WTC11 (cell line): ENCODE data around the gene UGT8. TPM values are rescaled to one million over a fixed set of nuclear protein-coding genes. Genes with fewer than 3 reads are reported as not detected.

Experiments used
- ATAC-seq: fragments of 200-7000 bp; cut with Tn5 transposase; 2 replicates; pipeline ENCODE4 v1.10.0; 2021; ENCODE audit warnings: mild to moderate bottlenecking, moderate library complexity
- CTCF ChIA-PET: fragments of 300-600 bp; sonication (Branson Sonifier 250); formaldehyde crosslinking; loops from one replicate; lab custom pipeline; 2021; ENCODE audit warnings: antibody characterized with exemption; lab: Charles Lee
- POLR2A ChIA-PET: fragments of 350-600 bp; sonication (Branson Sonifier 250); formaldehyde crosslinking; loops from one replicate; lab custom pipeline; 2021; ENCODE audit warnings: antibody characterized with exemption; lab: Charles Lee
- DNase-seq: peaks from one replicate; pipeline ENCODE4 v3.0.0; 2021; ENCODE audit warnings: low spot score
- H3K27ac Mint-ChIP-seq: 2 replicates; pipeline ENCODE4 v1.8.0; 2021; ENCODE audit warnings: mixed read lengths
- H3K27me3 Mint-ChIP-seq: 2 replicates; pipeline ENCODE4 v1.8.0; 2021; ENCODE audit warnings: low read depth, mild to moderate bottlenecking, moderate library complexity, mixed read lengths
- H3K36me3 Mint-ChIP-seq: 2 replicates; pipeline ENCODE4 v1.8.0; 2021; ENCODE audit warnings: mixed read lengths
- H3K4me1 Mint-ChIP-seq: 2 replicates; pipeline ENCODE4 v1.8.0; 2022; ENCODE audit warnings: mixed read lengths
- H3K4me3 Mint-ChIP-seq: 2 replicates; pipeline ENCODE4 v1.8.0; 2021; ENCODE audit warnings: mild to moderate bottlenecking, moderate library complexity, mixed read lengths
- H3K9me3 Mint-ChIP-seq: 2 replicates; pipeline ENCODE4 v1.8.0; 2021; ENCODE audit warnings: mixed read lengths
- CBFB ChIP-seq: sonication (generic); formaldehyde crosslinking; IDR thresholded peaks from 2 replicates; pipeline ENCODE4 v1.8.1; 2022; ENCODE audit warnings: mild to moderate bottlenecking, low read depth, missing genetic modification reagents
- CDX4 ChIP-seq: fragments of 250-450 bp; sonication (Bioruptor Pico); IDR thresholded peaks from 2 replicates; pipeline ENCODE4 v1.9.0; 2021; ENCODE audit warnings: moderate library complexity, mild to moderate bottlenecking, inconsistent platforms, borderline replicate concordance
- CREM ChIP-seq: sonication (generic); formaldehyde crosslinking; IDR thresholded peaks from 2 replicates; pipeline ENCODE4 v1.8.1; 2022; ENCODE audit warnings: mild to moderate bottlenecking, missing genetic modification reagents, moderate library complexity
- E2F4 ChIP-seq: sonication (generic); formaldehyde crosslinking; IDR thresholded peaks from 2 replicates; pipeline ENCODE4 v1.8.1; 2022; ENCODE audit warnings: low read depth, mild to moderate bottlenecking, moderate library complexity, missing genetic modification reagents, borderline replicate concordance
- FOXJ3 ChIP-seq: sonication (generic); formaldehyde crosslinking; IDR thresholded peaks from 2 replicates; pipeline ENCODE4 v1.9.0; 2021; ENCODE audit warnings: missing genetic modification reagents, mild to moderate bottlenecking, borderline replicate concordance
- KAT7 ChIP-seq: sonication (generic); formaldehyde crosslinking; IDR thresholded peaks from 2 replicates; pipeline ENCODE4 v1.8.1; 2023; ENCODE audit warnings: missing genetic modification reagents, mild to moderate bottlenecking, borderline replicate concordance
- MXD4 ChIP-seq: fragments of 250-450 bp; sonication (Bioruptor Pico); IDR thresholded peaks from 2 replicates; pipeline ENCODE4 v1.8.0; 2021; ENCODE audit warnings: mild to moderate bottlenecking, moderate library complexity, borderline replicate concordance
- NFE2L1 ChIP-seq: sonication (generic); formaldehyde crosslinking; IDR thresholded peaks from 2 replicates; pipeline ENCODE4 v1.8.1; 2023; ENCODE audit warnings: missing genetic modification reagents
- NR2C2 ChIP-seq: sonication (generic); formaldehyde crosslinking; IDR thresholded peaks from 2 replicates; pipeline ENCODE4 v1.8.0; 2022; ENCODE audit warnings: mild to moderate bottlenecking, missing genetic modification reagents
- PRRX2 ChIP-seq: fragments of 250-450 bp; sonication (Bioruptor Pico); IDR thresholded peaks from 2 replicates; pipeline ENCODE4 v1.8.0; 2021; ENCODE audit warnings: mild to moderate bottlenecking
- TCF7 ChIP-seq: sonication (generic); formaldehyde crosslinking; IDR thresholded peaks from 2 replicates; pipeline ENCODE4 v1.8.0; 2022; ENCODE audit warnings: mild to moderate bottlenecking, low read depth, missing genetic modification reagents, moderate library complexity
- TEAD1 ChIP-seq: sonication (generic); formaldehyde crosslinking; IDR thresholded peaks from 2 replicates; pipeline ENCODE4 v1.8.0; 2022; ENCODE audit warnings: mild to moderate bottlenecking, missing genetic modification reagents
- TP53 ChIP-seq: sonication (generic); formaldehyde crosslinking; IDR thresholded peaks from 2 replicates; pipeline ENCODE4 v1.8.1; 2023; ENCODE audit warnings: mild to moderate bottlenecking, missing genetic modification reagents
- ZNF138 ChIP-seq: sonication (generic); formaldehyde crosslinking; conservative IDR thresholded peaks from 2 replicates; pipeline ENCODE4 v1.8.1; 2022; ENCODE audit warnings: mild to moderate bottlenecking, moderate library complexity, missing genetic modification reagents
- ZNF232 ChIP-seq: sonication (generic); formaldehyde crosslinking; IDR thresholded peaks from 2 replicates; pipeline ENCODE4 v1.8.0; 2022; ENCODE audit warnings: mild to moderate bottlenecking, missing genetic modification reagents
- ZNF423 ChIP-seq: fragments of 250-450 bp; sonication (Bioruptor Pico); IDR thresholded peaks from 2 replicates; pipeline ENCODE4 v2.1.2; 2022; ENCODE audit warnings: mild to moderate bottlenecking, moderate library complexity
- ZNF512 ChIP-seq: sonication (generic); formaldehyde crosslinking; IDR thresholded peaks from 2 replicates; pipeline ENCODE4 v1.8.1; 2022; ENCODE audit warnings: missing genetic modification reagents, borderline replicate concordance
- total RNA-seq: library from RNA; stranded (reverse); gene quantifications from 3 replicates; pipeline ENCODE4 v1.2.3, GENCODE V29; 2021
- TF ChIP-seq, protein P1 (sequence below): fragments of 250-450 bp; sonication (Bioruptor Pico); IDR thresholded peaks from 2 replicates; pipeline ENCODE4 v1.8.0; 2021; ENCODE audit warnings: mild to moderate bottlenecking
- TF ChIP-seq, protein P2 (sequence below): sonication (generic); formaldehyde crosslinking; IDR thresholded peaks from 2 replicates; pipeline ENCODE4 v1.8.1; 2023; ENCODE audit warnings: mild to moderate bottlenecking, missing genetic modification reagents, moderate library complexity
- TF ChIP-seq, protein P3 (sequence below): sonication (generic); formaldehyde crosslinking; conservative IDR thresholded peaks from 2 replicates; pipeline ENCODE4 v1.8.1; 2022; ENCODE audit warnings: mild to moderate bottlenecking, missing genetic modification reagents
- TF ChIP-seq, protein P4 (sequence below): sonication (generic); formaldehyde crosslinking; IDR thresholded peaks from 2 replicates; pipeline ENCODE4 v1.8.0; 2023; ENCODE audit warnings: missing genetic modification reagents, mild to moderate bottlenecking, borderline replicate concordance
- TF ChIP-seq, protein P5 (sequence below): sonication (generic); formaldehyde crosslinking; IDR thresholded peaks from 2 replicates; pipeline ENCODE4 v1.8.0; 2022; ENCODE audit warnings: mild to moderate bottlenecking, missing genetic modification reagents

UGT8 gene
- total RNA-seq, 1 experiment from 2014 or later, result 30.8 TPM

DNA sequence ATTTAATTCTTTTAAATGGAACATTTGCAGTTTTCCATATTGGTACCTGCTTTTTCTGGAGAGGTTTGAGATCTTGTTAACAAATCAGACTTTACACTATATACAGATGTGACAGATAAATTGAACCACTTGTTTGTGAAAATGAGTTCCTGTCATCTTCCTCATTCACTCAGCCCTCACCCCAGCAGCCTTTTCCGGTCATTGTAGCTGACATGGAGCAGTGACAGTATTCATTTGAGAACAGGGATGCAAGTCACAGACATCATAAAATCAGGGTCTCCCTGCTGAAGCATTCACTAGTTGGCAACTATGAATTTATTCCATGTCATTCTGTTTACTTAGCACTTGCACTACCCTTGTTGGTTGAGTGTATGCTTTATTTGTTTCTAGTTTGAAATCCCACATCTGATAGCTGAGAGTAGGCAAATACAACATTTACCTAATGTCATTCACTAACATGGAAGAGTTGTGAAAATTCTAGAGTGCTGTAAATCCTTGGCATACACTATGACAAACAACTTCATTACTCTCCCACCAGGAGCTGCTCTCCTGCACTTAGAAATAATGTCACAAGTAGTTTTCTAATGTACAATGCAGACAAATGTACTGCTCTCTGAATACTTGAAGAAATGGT, 78.9 kb downstream of the UGT8 start:
- ChIA-PET CTCF (no interaction called here), POLR2A (no interaction called here)
- Mint-ChIP-seq H3K27me3 (no peaks in the 10 kb centered on the region), H3K4me1 (no peaks in the 10 kb centered on the region), H3K9me3 (no peaks in the 10 kb centered on the region), H3K4me3 (no peak overlapping the region), H3K27ac (no peak overlapping the region), H3K36me3 (no peaks in the 10 kb centered on the region; the same call in 1 of the 2 replicates)
- TF ChIP-seq TCF7 (CRISPR knock-in tag), result no peak
- no peak for TF ChIP-seq PRRX2
- no peak for TF ChIP-seq ZNF232 (CRISPR knock-in tag)
- no peak for TF ChIP-seq CDX4
- TF ChIP-seq FOXJ3, result no peak
- TF ChIP-seq, protein P1, sequence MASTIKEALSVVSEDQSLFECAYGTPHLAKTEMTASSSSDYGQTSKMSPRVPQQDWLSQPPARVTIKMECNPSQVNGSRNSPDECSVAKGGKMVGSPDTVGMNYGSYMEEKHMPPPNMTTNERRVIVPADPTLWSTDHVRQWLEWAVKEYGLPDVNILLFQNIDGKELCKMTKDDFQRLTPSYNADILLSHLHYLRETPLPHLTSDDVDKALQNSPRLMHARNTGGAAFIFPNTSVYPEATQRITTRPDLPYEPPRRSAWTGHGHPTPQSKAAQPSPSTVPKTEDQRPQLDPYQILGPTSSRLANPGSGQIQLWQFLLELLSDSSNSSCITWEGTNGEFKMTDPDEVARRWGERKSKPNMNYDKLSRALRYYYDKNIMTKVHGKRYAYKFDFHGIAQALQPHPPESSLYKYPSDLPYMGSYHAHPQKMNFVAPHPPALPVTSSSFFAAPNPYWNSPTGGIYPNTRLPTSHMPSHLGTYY (CRISPR knock-in tag), result no peak
- TF ChIP-seq, protein P2, sequence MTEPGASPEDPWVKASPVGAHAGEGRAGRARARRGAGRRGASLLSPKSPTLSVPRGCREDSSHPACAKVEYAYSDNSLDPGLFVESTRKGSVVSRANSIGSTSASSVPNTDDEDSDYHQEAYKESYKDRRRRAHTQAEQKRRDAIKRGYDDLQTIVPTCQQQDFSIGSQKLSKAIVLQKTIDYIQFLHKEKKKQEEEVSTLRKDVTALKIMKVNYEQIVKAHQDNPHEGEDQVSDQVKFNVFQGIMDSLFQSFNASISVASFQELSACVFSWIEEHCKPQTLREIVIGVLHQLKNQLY (CRISPR knock-in tag), result no peak
- TF ChIP-seq ZNF138, result no peak
- TF ChIP-seq, protein P3, sequence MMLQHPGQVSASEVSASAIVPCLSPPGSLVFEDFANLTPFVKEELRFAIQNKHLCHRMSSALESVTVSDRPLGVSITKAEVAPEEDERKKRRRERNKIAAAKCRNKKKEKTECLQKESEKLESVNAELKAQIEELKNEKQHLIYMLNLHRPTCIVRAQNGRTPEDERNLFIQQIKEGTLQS (CRISPR knock-in tag), result no peak
- TF ChIP-seq KAT7 (CRISPR knock-in tag), result no peak
- TF ChIP-seq CREM, result no peak
- no peak for TF ChIP-seq TP53
- TF ChIP-seq, protein P4, sequence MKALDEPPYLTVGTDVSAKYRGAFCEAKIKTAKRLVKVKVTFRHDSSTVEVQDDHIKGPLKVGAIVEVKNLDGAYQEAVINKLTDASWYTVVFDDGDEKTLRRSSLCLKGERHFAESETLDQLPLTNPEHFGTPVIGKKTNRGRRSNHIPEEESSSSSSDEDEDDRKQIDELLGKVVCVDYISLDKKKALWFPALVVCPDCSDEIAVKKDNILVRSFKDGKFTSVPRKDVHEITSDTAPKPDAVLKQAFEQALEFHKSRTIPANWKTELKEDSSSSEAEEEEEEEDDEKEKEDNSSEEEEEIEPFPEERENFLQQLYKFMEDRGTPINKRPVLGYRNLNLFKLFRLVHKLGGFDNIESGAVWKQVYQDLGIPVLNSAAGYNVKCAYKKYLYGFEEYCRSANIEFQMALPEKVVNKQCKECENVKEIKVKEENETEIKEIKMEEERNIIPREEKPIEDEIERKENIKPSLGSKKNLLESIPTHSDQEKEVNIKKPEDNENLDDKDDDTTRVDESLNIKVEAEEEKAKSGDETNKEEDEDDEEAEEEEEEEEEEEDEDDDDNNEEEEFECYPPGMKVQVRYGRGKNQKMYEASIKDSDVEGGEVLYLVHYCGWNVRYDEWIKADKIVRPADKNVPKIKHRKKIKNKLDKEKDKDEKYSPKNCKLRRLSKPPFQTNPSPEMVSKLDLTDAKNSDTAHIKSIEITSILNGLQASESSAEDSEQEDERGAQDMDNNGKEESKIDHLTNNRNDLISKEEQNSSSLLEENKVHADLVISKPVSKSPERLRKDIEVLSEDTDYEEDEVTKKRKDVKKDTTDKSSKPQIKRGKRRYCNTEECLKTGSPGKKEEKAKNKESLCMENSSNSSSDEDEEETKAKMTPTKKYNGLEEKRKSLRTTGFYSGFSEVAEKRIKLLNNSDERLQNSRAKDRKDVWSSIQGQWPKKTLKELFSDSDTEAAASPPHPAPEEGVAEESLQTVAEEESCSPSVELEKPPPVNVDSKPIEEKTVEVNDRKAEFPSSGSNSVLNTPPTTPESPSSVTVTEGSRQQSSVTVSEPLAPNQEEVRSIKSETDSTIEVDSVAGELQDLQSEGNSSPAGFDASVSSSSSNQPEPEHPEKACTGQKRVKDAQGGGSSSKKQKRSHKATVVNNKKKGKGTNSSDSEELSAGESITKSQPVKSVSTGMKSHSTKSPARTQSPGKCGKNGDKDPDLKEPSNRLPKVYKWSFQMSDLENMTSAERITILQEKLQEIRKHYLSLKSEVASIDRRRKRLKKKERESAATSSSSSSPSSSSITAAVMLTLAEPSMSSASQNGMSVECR, result no peak
- TF ChIP-seq CBFB (CRISPR knock-in tag), result no peak
- TF ChIP-seq TEAD1 (CRISPR knock-in tag), result no peak
- TF ChIP-seq NR2C2 (CRISPR knock-in tag), result no peak
- ATAC-seq, result no peak
- DNase-seq, result no peak

- Mint-ChIP-seq H3K27ac (no peak overlapping the region), H3K9me3 (no peaks in the 10 kb centered on the region), H3K4me3 (no peak overlapping the region), H3K36me3 (no peaks in the 10 kb centered on the region), H3K4me1 (peaks cover 14% of the 10 kb centered on the region), H3K27me3 (no peaks in the 10 kb centered on the region)
- ChIA-PET CTCF (interaction anchor here (1.2 kb wide), 1 partner anchor 15 kb away, joined by 4 read pairs; no protein-coding TSS in a partner anchor), POLR2A (no interaction called here)
- ATAC-seq, result no peak
- no peak for DNase-seq
- TF ChIP-seq MXD4 (CRISPR knock-in tag) (no peak), ZNF512 (no peak), CREM (no peak), E2F4 (CRISPR knock-in tag) (no peak), NFE2L1 (CRISPR knock-in tag) (no peak), ZNF423 (CRISPR knock-in tag) (no peak)
- TF ChIP-seq, protein P3 (CRISPR knock-in tag), result no peak
- TF ChIP-seq, protein P1 (CRISPR knock-in tag), result no peak
- TF ChIP-seq, protein P5, sequence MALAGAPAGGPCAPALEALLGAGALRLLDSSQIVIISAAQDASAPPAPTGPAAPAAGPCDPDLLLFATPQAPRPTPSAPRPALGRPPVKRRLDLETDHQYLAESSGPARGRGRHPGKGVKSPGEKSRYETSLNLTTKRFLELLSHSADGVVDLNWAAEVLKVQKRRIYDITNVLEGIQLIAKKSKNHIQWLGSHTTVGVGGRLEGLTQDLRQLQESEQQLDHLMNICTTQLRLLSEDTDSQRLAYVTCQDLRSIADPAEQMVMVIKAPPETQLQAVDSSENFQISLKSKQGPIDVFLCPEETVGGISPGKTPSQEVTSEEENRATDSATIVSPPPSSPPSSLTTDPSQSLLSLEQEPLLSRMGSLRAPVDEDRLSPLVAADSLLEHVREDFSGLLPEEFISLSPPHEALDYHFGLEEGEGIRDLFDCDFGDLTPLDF (CRISPR knock-in tag), result no peak
Observed at GRCh38 chr4:114684462-114684861, 85.9 kb downstream of the UGT8 start.
